Upper lobe of left lung (tissue), 6 donors: ENCODE results near the gene C12orf75. TPM values are rescaled to one million over a fixed set of nuclear protein-coding genes. Genes with fewer than 3 reads are reported as not detected.

ENCODE experiments used
- ATAC-seq, 2 donors: fragments of 200-7000 bp; cut with Tn5 transposase; one replicate each; pipeline ENCODE4 v1.9.1; 2022; ENCODE audit warnings: mild to moderate bottlenecking in 2 of 2, moderate library complexity in 2 of 2; ENCODE audit not compliant: low FRiP score in 2 of 2
- DNase-seq, 2 donors: peaks; one replicate each; pipeline ENCODE4 v3.0.0-alpha.2; 2019 to 2020
- H3K27ac ChIP-seq, 4 donors: fragments of 200-600 bp; sonication (generic); one replicate each; pipeline ENCODE4 v1.5.1; 2016 to 2019
- H3K27me3 ChIP-seq, 4 donors: fragments of 200-600 bp; sonication (generic); one replicate each; pipeline ENCODE4 v1.5.1; 2017 to 2019
- H3K36me3 ChIP-seq, 4 donors: fragments of 200-600 bp; sonication (generic); one replicate each; pipeline ENCODE4 v1.5.1; 2016 to 2019
- H3K4me1 ChIP-seq, 4 donors: fragments of 200-600 bp; sonication (generic); one replicate each; pipeline ENCODE4 v1.5.1; 2018 to 2019
- H3K4me3 ChIP-seq, 4 donors: fragments of 200-600 bp; sonication (generic); one replicate each; pipeline ENCODE4 v1.5.1; 2017 to 2019; ENCODE audit warnings: mild to moderate bottlenecking in 2 of 4, moderate library complexity in 1 of 4
- H3K9me3 ChIP-seq, 4 donors: fragments of 200-600 bp; sonication (generic); one replicate each; pipeline ENCODE4 v1.5.1; 2018 to 2019
- CTCF ChIP-seq, 6 experiments: fragments of 450-650 bp in 4 of 6; fragments of 200-600 bp in 2 of 6; sonication (generic) in 2 of 6; IDR thresholded peaks; one replicate each; pipeline ENCODE4 v1.5.1; 2016 to 2019; ENCODE audit warnings: antibody characterized with exemption in 6 of 6
- EP300 ChIP-seq, 4 donors: sonication (generic); formaldehyde crosslinking; IDR thresholded peaks; one replicate each; pipeline ENCODE4 v1.5.1; 2017; ENCODE audit warnings: antibody characterized with exemption in 4 of 4, control low read depth in 2 of 4
- POLR2A ChIP-seq, 4 donors: fragments of 450-650 bp; IDR thresholded peaks; one replicate each; pipeline ENCODE4 v1.5.1; 2016 to 2017; ENCODE audit warnings: antibody characterized with exemption in 4 of 4, mild to moderate bottlenecking in 2 of 4
- POLR2AphosphoS5 ChIP-seq, 2 donors: sonication (generic); formaldehyde crosslinking; IDR thresholded peaks; one replicate each; pipeline ENCODE4 v1.5.1; 2017; ENCODE audit warnings: antibody characterized with exemption in 2 of 2
- WGBS, 2 donors: methylation state at CpG; one replicate each; pipeline ENCODE4 v1.1.5; 2017 to 2018; 5-methylcytosine and 5-hydroxymethylcytosine counted together
- total RNA-seq, 6 donors: library from RNA; depleted of rRNA in 4 of 6; stranded (reverse); fragments of >200 nt in 4 of 6; gene quantifications; one replicate each; pipeline versions ENCODE4 v1.1.0 to v1.2.1, GENCODE V29; 2016 to 2021
- donor health status: DM: no; HTN: no; CAD: no; lungs with moderate emphysema.
- donor health status: DM: no; HTN: yes; CAD: no; lungs with severe emphysema.

Gene C12orf75
- total RNA-seq, 6 donors from 2014 or later = 1.0 to 15.0 (median 6.2) TPM

- ATAC-seq = no peak
- Histone ChIP-seq H3K27ac (no peak overlapping the region), H3K9me3 (peaks cover 0 to 11% (median 4%) of the 10 kb centered on the region in 4 donors), H3K36me3 (no peaks in the 10 kb centered on the region), H3K27me3 (no peaks in the 10 kb centered on the region), H3K4me3 (no peak overlapping the region), H3K4me1 (no peaks in the 10 kb centered on the region)
- DNase-seq = no peak
- 83 to 89% methylated on average over 1 of the region's 1 CpG for WGBS, 2 donors
- TF ChIP-seq POLR2A (IDR thresholded peaks at IDR 0.05) (no peak), POLR2AphosphoS5 (IDR thresholded peaks at IDR 0.05) (no peak), EP300 (IDR thresholded peaks at IDR 0.05) (no peak), CTCF (IDR thresholded peaks at IDR 0.05) (no peak)
Observed at GRCh38 chr12:105343836-105344235, 13.3 kb downstream of the C12orf75 start.

- no peak for ATAC-seq
- 95 to 96% methylated on average over 4 of the region's 4 CpGs for WGBS, 2 donors
- H3K4me3 ChIP-seq = no peak overlapping the region
- H3K36me3 ChIP-seq = no peaks in the 10 kb centered on the region
- H3K27me3 ChIP-seq = no peaks in the 10 kb centered on the region
- TF ChIP-seq POLR2A (IDR thresholded peaks at IDR 0.05) = no peak
- TF ChIP-seq EP300 (IDR thresholded peaks at IDR 0.05) = no peak
- TF ChIP-seq CTCF (IDR thresholded peaks at IDR 0.05) = no peak
- no peak for TF ChIP-seq POLR2AphosphoS5 (IDR thresholded peaks at IDR 0.05)
- DNase-seq = no peak
- no peak overlapping the region for H3K27ac ChIP-seq
- no peaks in the 10 kb centered on the region for H3K4me1 ChIP-seq
- no peaks in the 10 kb centered on the region for H3K9me3 ChIP-seq
Observed at GRCh38 chr12:105347499-105347898, 17.0 kb downstream of the C12orf75 start.

- no peak overlapping the region for H3K27ac ChIP-seq
- no peaks in the 10 kb centered on the region for H3K27me3 ChIP-seq
- WGBS, 2 donors = 84 to 90% methylated on average over 3 of the region's 3 CpGs
- H3K4me3 ChIP-seq = no peak overlapping the region
- no peak for ATAC-seq
- TF ChIP-seq EP300 (IDR thresholded peaks at IDR 0.05) (no peak), POLR2AphosphoS5 (IDR thresholded peaks at IDR 0.05) (no peak), CTCF (IDR thresholded peaks at IDR 0.05) (no peak), POLR2A (IDR thresholded peaks at IDR 0.05) (no peak)
- H3K4me1 ChIP-seq = no peaks in the 10 kb centered on the region
- no peak for DNase-seq
- no peaks in the 10 kb centered on the region for H3K9me3 ChIP-seq
- H3K36me3 ChIP-seq = no peaks in the 10 kb centered on the region
Observed at GRCh38 chr12:105348142-105348541, 17.7 kb downstream of the C12orf75 start.

GRCh38 chr12:105348561-105348960, 18.1 kb downstream of the C12orf75 start:
- TF ChIP-seq POLR2AphosphoS5 (IDR thresholded peaks at IDR 0.05) (no peak), CTCF (IDR thresholded peaks at IDR 0.05) (no peak), POLR2A (IDR thresholded peaks at IDR 0.05) (no peak), EP300 (IDR thresholded peaks at IDR 0.05) (no peak)
- no peak for ATAC-seq
- no peaks in the 10 kb centered on the region for H3K27me3 ChIP-seq
- H3K36me3 ChIP-seq = no peaks in the 10 kb centered on the region
- no peak for DNase-seq
- 64 to 68% methylated on average over 1 of the region's 1 CpG for WGBS, 2 donors
- no peaks in the 10 kb centered on the region for H3K4me1 ChIP-seq
- H3K9me3 ChIP-seq = no peaks in the 10 kb centered on the region
- no peak overlapping the region for H3K4me3 ChIP-seq
- H3K27ac ChIP-seq = no peak overlapping the region

GRCh38 chr12:105349138-105349537, 18.6 kb downstream of the C12orf75 start:
- 38 to 50% methylated on average over 1 of the region's 1 CpG for WGBS, 2 donors
- Histone ChIP-seq H3K36me3 (no peaks in the 10 kb centered on the region), H3K4me3 (no peak overlapping the region), H3K4me1 (no peaks in the 10 kb centered on the region), H3K27ac (no peak overlapping the region), H3K9me3 (no peaks in the 10 kb centered on the region), H3K27me3 (no peaks in the 10 kb centered on the region)
- DNase-seq = no peak
- no peak for ATAC-seq
- TF ChIP-seq CTCF (IDR thresholded peaks at IDR 0.05) (no peak), EP300 (IDR thresholded peaks at IDR 0.05) (no peak), POLR2A (IDR thresholded peaks at IDR 0.05) (no peak), POLR2AphosphoS5 (IDR thresholded peaks at IDR 0.05) (no peak)
